DMS53 treated with DMSO at 0.1 percent for 48 hours (cell line): ENCODE measurements around the gene KNDC1.

Experiments used
- DNase-seq: peaks from one replicate; lab custom pipeline; 2025; ENCODE audit not compliant: unreplicated experiment; lab: John Stamatoyannopoulos, UW

The KNDC1 gene

DNA sequence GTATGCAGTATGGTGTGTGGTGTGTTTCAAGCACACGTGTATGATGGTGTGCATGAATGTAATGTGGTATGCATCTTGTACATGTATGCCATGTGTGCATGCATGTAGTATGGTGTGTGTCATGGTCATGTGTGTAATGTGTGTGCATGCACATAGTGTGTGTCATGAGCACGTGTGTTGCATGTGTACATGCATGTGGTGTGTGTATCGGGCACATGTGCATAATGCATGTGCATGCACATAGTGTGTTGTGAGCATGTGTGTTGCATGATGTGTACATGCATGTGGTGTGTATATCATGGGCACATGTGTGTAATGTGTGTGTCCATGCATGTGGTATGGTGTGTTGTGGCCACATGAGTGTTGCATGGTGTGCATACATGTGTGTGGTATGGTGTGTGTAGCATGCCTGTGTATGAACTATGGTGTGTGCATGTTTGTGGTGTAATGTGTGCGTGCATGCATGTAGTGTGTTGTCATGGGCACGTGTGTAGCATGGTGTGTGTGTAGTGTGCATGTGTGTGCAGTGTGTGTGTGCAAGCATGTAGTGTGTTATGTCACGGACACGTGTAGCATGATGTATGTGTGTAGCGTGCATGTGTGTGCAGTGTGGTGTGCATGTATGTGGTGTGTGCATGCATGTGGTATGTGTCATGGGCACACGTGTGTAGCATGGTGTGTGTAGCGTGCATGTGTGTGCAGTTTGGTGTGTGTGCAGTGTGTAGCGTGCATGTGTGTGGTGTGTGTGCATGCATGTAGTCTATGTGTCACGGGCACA is 17.6 kb downstream of the KNDC1 start:
- DNase-seq: no peak

DNA sequence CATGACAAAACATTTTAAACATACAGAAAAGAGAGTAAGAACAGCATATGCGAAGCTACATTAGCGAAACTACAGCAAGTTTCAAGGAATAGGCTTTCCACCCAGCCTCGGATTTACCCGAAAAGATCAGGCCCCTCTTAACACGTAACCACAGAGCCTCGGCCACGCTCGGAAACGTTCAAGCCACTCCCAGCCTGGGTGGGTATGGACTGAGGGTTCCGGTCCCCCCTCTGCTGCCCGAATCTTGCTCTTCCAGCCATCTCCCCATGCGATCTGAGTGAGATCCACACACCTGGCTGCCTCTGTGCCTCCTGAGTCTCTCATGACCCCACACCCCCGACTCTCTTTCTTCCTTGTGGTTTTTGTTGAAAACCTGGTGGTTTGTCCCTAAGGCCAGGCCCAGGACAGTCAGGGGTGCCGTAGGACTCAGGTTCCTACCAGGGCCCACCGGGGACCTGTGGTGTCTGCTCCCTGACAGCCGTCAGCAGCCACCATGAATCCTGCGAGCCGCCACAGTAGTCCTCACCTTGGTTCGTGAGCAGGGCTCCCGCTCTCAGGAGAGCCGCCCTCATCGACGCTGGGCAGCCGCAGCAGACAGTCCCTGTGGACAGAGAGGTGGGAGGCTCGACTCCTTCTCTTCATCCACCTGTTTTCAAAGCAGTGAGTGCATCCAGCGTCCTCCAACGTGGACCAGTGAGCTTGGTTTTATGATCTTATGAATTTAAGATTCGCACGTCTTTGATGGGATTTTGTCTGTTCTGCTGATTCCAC is 18.5 kb downstream of the KNDC1 start:
- no peak for DNase-seq

DNA sequence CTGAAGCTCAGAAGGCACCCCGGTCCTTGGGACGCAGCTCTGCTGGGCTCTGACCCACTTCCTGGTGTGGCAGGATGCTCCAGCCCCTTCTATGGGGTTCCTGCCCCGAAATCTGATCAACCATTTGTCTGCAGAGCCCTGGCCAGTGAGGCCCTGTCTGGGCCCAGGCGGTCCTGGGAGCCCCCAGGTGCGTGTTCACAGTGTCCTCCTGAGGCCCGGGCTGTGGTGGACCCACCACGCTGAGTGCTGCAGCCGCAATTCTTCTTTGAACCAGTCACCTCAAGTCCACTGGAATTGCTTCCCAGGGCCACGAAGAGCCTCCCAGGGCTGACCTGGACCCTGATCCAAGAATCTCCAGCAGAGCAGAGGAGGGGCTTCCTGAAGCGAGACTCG is 19.1 kb downstream of the KNDC1 start:
- DNase-seq: no peak

DNA sequence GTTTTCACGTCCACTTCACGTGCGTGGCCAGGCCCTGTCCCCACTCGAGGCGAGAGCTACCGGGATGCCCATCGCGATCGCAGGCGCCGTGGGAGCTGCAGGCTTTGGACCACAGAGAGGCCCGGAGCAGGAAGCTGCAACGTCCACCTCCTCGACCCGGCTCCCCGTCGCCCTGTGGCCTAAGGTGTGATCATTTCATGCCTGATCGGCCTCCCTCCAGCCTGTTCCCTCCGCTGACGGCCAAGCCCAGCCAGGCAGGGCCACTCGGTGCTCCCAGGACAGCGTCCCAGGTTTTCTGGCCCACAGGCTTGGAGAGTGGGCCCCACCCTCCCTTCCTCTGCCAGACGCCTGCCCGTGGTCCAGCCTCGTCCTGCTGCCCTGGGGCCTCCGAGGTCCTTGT is 19.6 kb downstream of the KNDC1 start:
- no peak for DNase-seq

GRCh38 chr10:133180192-133180964 is 20.4 kb downstream of the KNDC1 start:
- no peak for DNase-seq

- DNase-seq: no peak
These were observed 21.1 kb downstream of the KNDC1 start for GRCh38 chr10:133180965-133181639.

DNA sequence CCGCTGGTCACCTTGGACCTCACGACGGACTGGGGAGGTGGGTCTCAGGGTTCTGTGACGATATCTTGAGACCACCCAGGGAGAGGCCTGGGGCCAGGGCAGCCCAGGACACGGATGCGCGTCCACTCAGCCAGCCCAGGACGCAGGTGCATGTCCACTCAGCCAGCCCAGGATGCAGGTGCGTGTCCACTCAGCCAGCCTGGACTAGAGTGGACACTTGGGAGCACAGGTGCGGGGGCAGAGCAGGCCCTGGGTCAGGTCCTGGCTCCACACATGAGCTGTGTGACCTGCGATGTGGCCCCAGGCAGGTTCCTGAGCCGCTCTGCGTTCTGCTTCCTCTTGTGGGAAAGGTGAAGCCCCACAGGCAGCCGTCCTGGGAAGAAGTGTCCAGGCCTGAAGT is 22.2 kb downstream of the KNDC1 start:
- no peak for DNase-seq

GRCh38 chr10:133182791-133183645 is 23.0 kb downstream of the KNDC1 start:
- no peak for DNase-seq

DNA sequence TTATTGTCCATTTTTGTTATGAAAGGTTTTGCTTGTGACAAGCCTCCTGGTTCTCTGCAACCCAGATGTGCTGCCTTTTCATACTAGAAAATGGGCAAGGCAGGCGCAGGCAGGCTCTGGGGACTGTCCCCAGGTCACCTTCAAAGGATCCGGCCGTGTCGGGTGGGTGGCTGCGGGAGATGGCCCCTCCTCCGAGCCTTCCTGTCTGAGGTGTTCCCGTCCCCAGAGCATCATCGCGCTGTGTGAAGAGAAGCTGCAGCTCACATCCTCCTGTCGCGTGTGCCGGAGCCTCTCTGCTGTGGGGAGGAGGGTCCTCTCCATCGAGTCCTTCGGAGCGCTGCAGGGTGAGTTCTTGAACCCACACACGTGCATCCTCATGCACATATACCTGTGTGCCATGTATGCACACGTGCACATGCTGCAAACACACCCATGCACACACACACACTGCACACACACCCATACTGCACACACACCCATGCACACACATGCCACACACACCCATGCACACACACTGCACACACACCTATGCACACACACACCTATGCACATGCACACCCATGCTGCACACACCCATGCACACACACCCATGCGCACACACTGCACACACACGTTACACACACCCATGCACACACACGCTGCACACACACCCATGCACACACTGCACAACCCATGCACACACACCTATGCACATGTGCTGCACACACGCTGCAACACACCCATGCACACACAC is 23.8 kb downstream of the KNDC1 start:
- no peak for DNase-seq

GRCh38 chr10:133184591-133185244 is 24.7 kb downstream of the KNDC1 start:
- no peak for DNase-seq

DNA sequence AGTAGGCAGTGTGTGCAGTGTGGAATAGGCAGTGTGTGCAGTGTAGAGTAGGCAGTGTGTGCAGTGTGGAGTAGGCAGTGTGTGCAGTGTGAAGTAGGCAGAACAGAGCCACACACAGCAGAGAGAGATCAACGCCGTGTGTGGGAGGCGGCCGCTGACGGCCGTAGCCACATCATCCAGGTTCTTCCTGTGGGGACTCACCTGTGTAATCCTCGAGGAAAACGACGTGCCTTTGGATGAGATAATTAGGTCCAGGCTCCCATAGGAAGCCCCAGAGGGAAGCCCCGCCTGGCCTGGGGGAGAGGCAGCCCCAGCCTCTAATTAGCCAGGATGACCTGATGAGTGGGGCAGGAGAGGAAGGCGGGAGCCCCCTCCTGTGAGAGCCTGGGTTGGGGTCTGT is 25.4 kb downstream of the KNDC1 start:
- no peak for DNase-seq

DNA sequence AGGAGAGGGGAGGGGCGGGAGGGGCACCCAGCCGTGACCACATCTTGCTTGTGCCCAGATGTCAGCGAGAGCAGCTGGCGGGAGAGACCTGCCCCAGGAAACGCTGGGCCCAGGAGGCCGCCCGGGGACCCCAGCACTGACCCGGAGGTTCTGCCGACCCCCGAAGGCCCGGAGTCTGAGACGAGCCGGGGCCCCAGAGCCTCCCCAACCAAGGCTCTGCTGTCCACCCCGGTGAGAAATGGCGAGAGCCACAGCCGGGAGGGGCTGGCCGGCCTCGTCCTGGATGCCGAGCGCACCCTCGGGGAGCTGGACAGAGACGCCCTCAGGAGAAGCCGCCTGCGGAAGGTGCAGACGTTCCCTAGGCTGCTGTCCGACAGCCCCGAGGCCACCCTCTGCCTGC is 25.9 kb downstream of the KNDC1 start:
- DNase-seq: no peak

GRCh38 chr10:133186416-133187090 is 26.5 kb downstream of the KNDC1 start:
- DNase-seq: no peak

- no peak for DNase-seq
These were observed 27.3 kb downstream of the KNDC1 start for GRCh38 chr10:133187091-133187905.

GRCh38 chr10:133187906-133188681 is 28.1 kb downstream of the KNDC1 start:
- no peak for DNase-seq

GRCh38 chr10:133189256-133189655 is 29.2 kb downstream of the KNDC1 start:
- no peak for DNase-seq

DNA sequence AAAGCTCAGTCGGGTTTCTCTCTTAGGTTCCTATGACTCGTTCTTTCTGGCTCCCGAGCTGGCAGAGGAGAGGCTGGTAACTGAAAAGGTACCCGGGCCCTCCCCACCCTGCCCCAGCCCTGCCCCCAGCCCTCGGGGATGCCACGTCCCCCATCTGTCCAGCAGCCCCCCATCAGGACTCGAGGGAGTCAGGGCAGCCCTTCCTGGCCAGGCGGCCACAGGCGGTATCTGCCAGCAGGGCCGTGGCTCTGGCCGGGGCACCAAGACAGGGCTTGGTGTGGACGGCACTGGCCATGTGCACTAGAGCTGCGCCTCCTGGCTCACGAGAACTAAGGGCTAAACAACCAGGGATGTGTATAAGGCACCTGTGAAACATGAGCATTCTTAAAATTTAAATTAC is 29.7 kb downstream of the KNDC1 start:
- no peak for DNase-seq
